Measurements from ENCODE around the gene VIPR1. TPM values are rescaled to one million over a fixed set of nuclear protein-coding genes. Genes with fewer than 3 reads are reported as not detected.
A peak's percentile ranks its signal among the peaks of the same experiment; 100 is the strongest.

The VIPR1 gene
- polyA plus RNA-seq, 1 donor: 75.3 TPM

DNA sequence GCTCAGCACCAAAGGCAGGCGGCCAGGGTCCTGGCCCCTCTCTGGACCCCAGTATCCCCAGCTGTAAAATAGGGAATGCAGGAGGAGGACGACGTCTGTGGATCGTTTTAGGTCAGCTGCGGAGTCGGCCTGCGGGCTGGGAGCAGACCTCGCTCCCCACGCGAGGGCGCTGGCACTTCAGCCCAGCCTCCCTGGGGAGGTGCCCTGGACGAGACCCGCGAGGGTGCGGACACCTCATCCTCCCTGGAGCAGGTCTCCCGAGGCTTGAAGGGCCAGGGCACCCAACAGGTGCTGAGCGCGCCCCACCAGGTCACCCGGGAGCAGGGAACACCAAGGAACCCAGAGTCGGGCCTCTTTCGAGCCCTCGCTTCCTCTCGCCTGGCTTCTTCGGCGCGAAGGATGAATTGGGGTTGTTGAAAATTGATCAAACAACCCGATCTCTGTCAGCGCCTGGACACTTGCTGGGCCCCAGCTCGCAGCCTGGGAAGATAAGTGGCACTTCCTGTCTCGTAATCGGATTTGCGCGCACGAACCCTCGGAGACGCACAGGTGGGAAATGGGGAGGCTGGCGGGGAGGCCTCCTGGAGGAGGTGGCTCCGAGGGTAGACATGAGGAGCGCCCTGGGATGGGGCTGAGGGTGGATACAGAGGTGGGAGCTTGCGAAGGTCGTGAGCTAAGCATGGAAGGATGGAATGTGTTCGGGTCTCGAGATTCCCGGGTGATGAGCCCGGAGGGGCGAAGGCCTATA lies 588 bp upstream of the VIPR1 start:
- peaks cover 48% of the 10 kb centered on the region for H3K4me1 ChIP-seq (ENCODE audit: control insufficient read depth, insufficient read depth, low read length)
- no CpG with 5 or more reads among the region's 46 CpGs for WGBS (ENCODE audit: insufficient coverage, low lambda C conversion rate)
- peak overlapping the region; percentile 70 for H3K27ac ChIP-seq (ENCODE audit: low read length)
- H3K4me3 ChIP-seq (ENCODE audit: low read length): peak overlapping the region; percentile 48
- no peaks in the 10 kb centered on the region for H3K36me3 ChIP-seq (ENCODE audit: control insufficient read depth, insufficient read depth, low read length)
- no peaks in the 10 kb centered on the region for H3K9me3 ChIP-seq (ENCODE audit: control insufficient read depth, low read depth, low read length)
- peak; percentile 75 to 79 for DNase-seq
- H3K27me3 ChIP-seq (ENCODE audit: control insufficient read depth, insufficient read depth, low read length): peaks cover 25% of the 10 kb centered on the region

GRCh38 chr3:42503251-42503924 lies 945 bp downstream of the VIPR1 start:
- DNase-seq: no peak
- Histone ChIP-seq H3K9me3 (ENCODE audit: control insufficient read depth, low read depth, low read length) (no peaks in the 10 kb centered on the region), H3K27ac (ENCODE audit: low read length) (peak overlapping the region; percentile 99), H3K36me3 (ENCODE audit: control insufficient read depth, insufficient read depth, low read length) (no peaks in the 10 kb centered on the region), H3K27me3 (ENCODE audit: control insufficient read depth, insufficient read depth, low read length) (peaks cover 25% of the 10 kb centered on the region), H3K4me1 (ENCODE audit: control insufficient read depth, insufficient read depth, low read length) (peaks cover 58% of the 10 kb centered on the region), H3K4me3 (ENCODE audit: low read length) (peak overlapping the region; percentile 80)
- no CpG with 5 or more reads among the region's 4 CpGs for whole genome bisulfite sequencing (ENCODE audit: insufficient coverage, low lambda C conversion rate)

DNA sequence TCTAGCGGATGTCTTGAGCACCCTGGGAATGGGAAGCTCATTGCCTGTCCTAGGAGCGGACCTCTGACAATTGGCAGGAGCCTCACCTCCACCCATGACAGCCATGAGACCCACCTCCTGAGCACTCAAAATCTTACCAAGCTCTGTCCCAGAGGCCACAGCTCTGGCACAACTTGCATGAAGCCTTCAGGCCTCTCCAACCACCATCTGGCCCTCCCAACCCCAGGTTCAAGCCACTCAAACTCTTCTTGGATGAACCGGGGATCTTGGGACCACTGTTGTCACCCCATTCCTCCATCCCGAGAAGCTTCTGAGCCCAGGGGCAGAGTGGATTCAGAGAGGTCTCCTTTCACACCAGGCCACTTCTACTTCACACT lies 1.5 kb downstream of the VIPR1 start:
- no peaks in the 10 kb centered on the region for H3K36me3 ChIP-seq (ENCODE audit: control insufficient read depth, insufficient read depth, low read length)
- peaks cover 25% of the 10 kb centered on the region for H3K27me3 ChIP-seq (ENCODE audit: control insufficient read depth, insufficient read depth, low read length)
- peak overlapping the region; percentile 80 for H3K4me3 ChIP-seq (ENCODE audit: low read length)
- no CpG with 5 or more reads among the region's 4 CpGs for WGBS (ENCODE audit: insufficient coverage, low lambda C conversion rate)
- H3K4me1 ChIP-seq (ENCODE audit: control insufficient read depth, insufficient read depth, low read length): peaks cover 64% of the 10 kb centered on the region
- no peaks in the 10 kb centered on the region for H3K9me3 ChIP-seq (ENCODE audit: control insufficient read depth, low read depth, low read length)
- H3K27ac ChIP-seq (ENCODE audit: low read length): peak overlapping the region; percentile 99
- peak in 1 of 2 donors; percentile 46 for DNase-seq

GRCh38 chr3:42504334-42505127 lies 2.1 kb downstream of the VIPR1 start:
- WGBS (ENCODE audit: insufficient coverage, low lambda C conversion rate): no CpG with 5 or more reads among the region's 10 CpGs
- peaks cover 70% of the 10 kb centered on the region for H3K4me1 ChIP-seq (ENCODE audit: control insufficient read depth, insufficient read depth, low read length)
- peaks cover 25% of the 10 kb centered on the region for H3K27me3 ChIP-seq (ENCODE audit: control insufficient read depth, insufficient read depth, low read length)

DNA sequence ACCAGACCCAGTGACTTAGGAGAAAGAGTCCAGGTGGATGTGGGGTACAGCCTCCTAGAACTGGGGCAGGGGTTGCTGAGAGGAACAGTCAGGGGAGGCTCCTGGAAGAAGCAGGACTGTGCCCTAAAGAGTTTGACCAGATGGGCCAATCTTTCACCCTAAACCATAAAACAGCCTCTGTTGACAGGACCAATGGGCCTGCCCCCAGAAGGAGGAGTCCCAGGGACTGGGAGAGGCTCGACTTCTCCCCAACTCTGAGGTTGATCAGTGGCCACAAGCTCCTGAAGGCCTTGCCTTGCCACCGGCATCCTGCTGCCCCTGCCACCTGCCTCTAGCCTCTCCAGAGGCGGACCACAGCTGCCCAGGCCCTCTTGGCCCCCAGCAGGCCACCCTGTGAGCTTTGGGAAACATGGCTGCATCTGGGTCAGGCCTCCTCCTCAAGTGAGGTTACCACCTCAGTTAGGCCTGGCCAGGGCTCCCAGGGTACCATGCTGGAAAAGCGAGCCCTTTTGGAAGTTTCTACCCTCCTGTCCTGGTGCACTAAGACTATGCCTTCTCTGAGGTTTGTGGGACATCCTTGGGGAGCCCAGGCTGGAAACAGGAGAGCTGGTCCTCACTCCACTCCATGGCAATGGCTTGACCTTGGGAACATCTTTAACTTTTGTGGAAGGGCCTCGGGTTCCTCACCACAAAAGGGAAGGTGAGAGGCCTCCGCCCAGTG lies 2.8 kb downstream of the VIPR1 start:
- DNase-seq: peak in 1 of 2 donors; percentile 60
- Histone ChIP-seq H3K27me3 (ENCODE audit: control insufficient read depth, insufficient read depth, low read length) (peaks cover 24% of the 10 kb centered on the region), H3K4me3 (ENCODE audit: low read length) (peak overlapping the region; percentile 4), H3K27ac (ENCODE audit: low read length) (peak overlapping the region; percentile 99), H3K9me3 (ENCODE audit: control insufficient read depth, low read depth, low read length) (no peaks in the 10 kb centered on the region), H3K36me3 (ENCODE audit: control insufficient read depth, insufficient read depth, low read length) (no peaks in the 10 kb centered on the region), H3K4me1 (ENCODE audit: control insufficient read depth, insufficient read depth, low read length) (peaks cover 76% of the 10 kb centered on the region)
- WGBS (ENCODE audit: insufficient coverage, low lambda C conversion rate): no CpG with 5 or more reads among the region's 6 CpGs

More at GRCh38 chr3:42504334-42505127, 2.1 kb downstream of the VIPR1 start:
- peak; percentile 74 to 88 for DNase-seq
- Histone ChIP-seq H3K27ac (ENCODE audit: low read length) (peak overlapping the region; percentile 99), H3K4me3 (ENCODE audit: low read length) (peak overlapping the region; percentile 3), H3K36me3 (ENCODE audit: control insufficient read depth, insufficient read depth, low read length) (no peaks in the 10 kb centered on the region), H3K9me3 (ENCODE audit: control insufficient read depth, low read depth, low read length) (no peaks in the 10 kb centered on the region)

GRCh38 chr3:42505849-42506410 lies 3.5 kb downstream of the VIPR1 start:
- no CpG with 5 or more reads among the region's 4 CpGs for WGBS (ENCODE audit: insufficient coverage, low lambda C conversion rate)

DNA sequence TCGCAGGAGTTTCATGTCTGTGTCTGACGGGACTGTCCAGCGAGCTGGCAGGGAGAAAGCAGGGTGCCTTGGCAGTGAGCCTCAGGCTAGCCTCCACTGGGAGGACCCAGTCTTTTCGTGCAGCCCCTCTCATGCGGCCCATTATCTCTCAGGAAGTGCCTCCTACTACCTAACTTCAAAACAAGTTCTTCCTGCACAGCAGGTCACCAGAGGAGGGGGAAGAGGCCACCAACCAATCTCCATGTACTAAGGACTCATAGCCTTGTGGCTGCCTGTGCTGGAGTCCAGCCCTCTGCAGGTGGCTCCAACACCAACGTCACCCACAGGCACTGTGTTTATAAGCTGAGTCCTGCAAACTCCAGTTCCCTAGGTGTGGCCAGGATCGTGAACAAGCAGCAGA lies 4.8 kb downstream of the VIPR1 start:
- peak; percentile 83 to 92 for DNase-seq
- Histone ChIP-seq H3K27me3 (ENCODE audit: control insufficient read depth, insufficient read depth, low read length) (peaks cover 4% of the 10 kb centered on the region), H3K36me3 (ENCODE audit: control insufficient read depth, insufficient read depth, low read length) (peaks cover 2% of the 10 kb centered on the region), H3K4me3 (ENCODE audit: low read length) (no peak overlapping the region), H3K27ac (ENCODE audit: low read length) (peak overlapping the region; percentile 99), H3K9me3 (ENCODE audit: control insufficient read depth, low read depth, low read length) (no peaks in the 10 kb centered on the region), H3K4me1 (ENCODE audit: control insufficient read depth, insufficient read depth, low read length) (peaks cover 84% of the 10 kb centered on the region)
- WGBS (ENCODE audit: insufficient coverage, low lambda C conversion rate): no CpG with 5 or more reads among the region's 7 CpGs

More at GRCh38 chr3:42505849-42506410, 3.5 kb downstream of the VIPR1 start:
- no peak for DNase-seq
- Histone ChIP-seq H3K27ac (ENCODE audit: low read length) (peak overlapping the region; percentile 99), H3K4me1 (ENCODE audit: control insufficient read depth, insufficient read depth, low read length) (peaks cover 83% of the 10 kb centered on the region), H3K9me3 (ENCODE audit: control insufficient read depth, low read depth, low read length) (no peaks in the 10 kb centered on the region), H3K36me3 (ENCODE audit: control insufficient read depth, insufficient read depth, low read length) (no peaks in the 10 kb centered on the region), H3K4me3 (ENCODE audit: low read length) (no peak overlapping the region), H3K27me3 (ENCODE audit: control insufficient read depth, insufficient read depth, low read length) (peaks cover 17% of the 10 kb centered on the region)

DNA sequence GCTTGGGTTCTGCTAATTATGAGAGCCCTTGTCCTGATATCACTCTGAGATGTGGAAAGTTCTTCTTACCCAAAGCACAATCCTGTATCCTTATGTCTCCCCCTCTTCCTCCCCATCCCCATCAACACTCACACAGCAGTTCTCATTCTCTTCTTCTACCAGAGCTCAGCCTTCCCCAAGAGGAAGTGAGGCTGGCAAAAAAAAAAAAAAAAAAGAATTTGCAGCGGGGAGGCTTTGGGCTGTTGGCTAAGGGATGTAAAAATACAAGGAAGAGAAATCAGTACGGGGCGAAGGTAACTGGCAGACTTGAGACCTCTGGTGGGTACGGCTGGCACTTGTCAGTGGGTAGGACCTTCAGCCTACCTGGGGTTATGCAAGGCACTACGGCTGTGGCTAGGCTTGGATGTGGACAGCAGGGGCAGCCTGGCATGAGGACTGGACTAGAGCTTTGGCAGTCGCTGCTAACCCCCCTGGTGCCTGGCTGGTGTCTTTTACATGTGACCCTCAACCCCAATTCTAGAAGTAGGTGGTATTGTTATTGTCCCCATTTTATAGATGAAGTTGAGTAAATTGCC lies 5.4 kb downstream of the VIPR1 start:
- Histone ChIP-seq H3K36me3 (ENCODE audit: control insufficient read depth, insufficient read depth, low read length) (peaks cover 8% of the 10 kb centered on the region), H3K27me3 (ENCODE audit: control insufficient read depth, insufficient read depth, low read length) (peaks cover 2% of the 10 kb centered on the region), H3K27ac (ENCODE audit: low read length) (peak overlapping the region; percentile 99), H3K4me3 (ENCODE audit: low read length) (no peak overlapping the region), H3K9me3 (ENCODE audit: control insufficient read depth, low read depth, low read length) (no peaks in the 10 kb centered on the region), H3K4me1 (ENCODE audit: control insufficient read depth, insufficient read depth, low read length) (peaks cover 90% of the 10 kb centered on the region)
- peak in 1 of 2 donors; percentile 38 for DNase-seq
- no CpG with 5 or more reads among the region's 6 CpGs for WGBS (ENCODE audit: insufficient coverage, low lambda C conversion rate)

- peak in 1 of 2 donors; percentile 26 for DNase-seq
- Histone ChIP-seq H3K27me3 (ENCODE audit: control insufficient read depth, insufficient read depth, low read length) (no peaks in the 10 kb centered on the region), H3K9me3 (ENCODE audit: control insufficient read depth, low read depth, low read length) (no peaks in the 10 kb centered on the region), H3K4me3 (ENCODE audit: low read length) (no peak overlapping the region), H3K27ac (ENCODE audit: low read length) (peak overlapping the region; percentile 99), H3K4me1 (ENCODE audit: control insufficient read depth, insufficient read depth, low read length) (peaks cover 91% of the 10 kb centered on the region), H3K36me3 (ENCODE audit: control insufficient read depth, insufficient read depth, low read length) (peaks cover 9% of the 10 kb centered on the region)
- WGBS (ENCODE audit: insufficient coverage, low lambda C conversion rate): no CpG with 5 or more reads among the region's 4 CpGs
Measured at GRCh38 chr3:42508562-42508961, 6.1 kb downstream of the VIPR1 start.
